ENCODE measurements around the gene NCL. TPM values are rescaled to one million over a fixed set of nuclear protein-coding genes. Genes with fewer than 3 reads are reported as not detected.

The NCL gene
- total and polyA plus RNA-seq, 2 of the 13 experiments (the other 11 are each of a cell fraction or from before 2014, with no cell fraction given): 105 to 779 TPM

DNA sequence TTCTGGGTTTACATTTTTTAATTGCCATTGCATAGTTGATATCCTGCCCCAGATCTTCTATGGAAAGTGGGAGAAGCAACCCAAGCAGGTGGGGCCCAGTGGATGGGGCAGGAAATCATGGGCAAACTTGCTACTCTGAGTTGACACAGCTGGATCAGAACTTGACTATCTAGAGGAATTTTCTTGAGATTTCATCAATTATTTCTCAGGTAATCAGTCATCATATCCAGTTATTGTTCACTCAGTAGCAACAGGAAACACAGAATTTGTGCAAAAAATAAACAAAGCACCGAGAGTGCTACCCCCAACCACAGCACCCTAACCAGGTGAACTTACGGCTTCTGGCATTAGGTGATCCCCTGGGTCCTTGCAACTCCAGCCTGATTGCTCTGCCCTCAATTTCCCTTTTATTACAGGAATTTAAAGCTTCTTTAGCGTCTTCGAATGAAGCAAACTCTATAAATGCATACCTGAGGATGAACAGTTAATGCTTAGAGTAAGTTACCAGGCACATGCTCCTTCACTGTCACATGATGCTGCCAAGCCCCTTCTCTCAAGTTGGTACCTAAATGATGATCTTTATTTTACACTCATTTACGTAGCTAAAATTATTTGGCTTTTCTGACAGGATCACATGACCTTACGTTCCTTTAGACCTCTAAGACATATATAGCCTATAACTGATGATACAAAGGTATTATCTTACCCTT, 7.8 kb downstream of the NCL start:
- FAIRE-seq: no peak
- Histone ChIP-seq H3K4me1 (ENCODE audit: insufficient read depth, low read length) (peaks cover 34% of the 10 kb centered on the region), H3K4me2 (ENCODE audit: low read depth, low read length) (no peak overlapping the region), H3K27me3 (ENCODE audit: control insufficient read depth in 1 of 2, insufficient read depth in 2 of 2, low read length in 2 of 2) (no peaks in the 10 kb centered on the region), H3K36me3 (replicated peaks in 1 of 2; ENCODE audit: control insufficient read depth in 1 of 2, insufficient read depth in 2 of 2, low read length in 2 of 2) (peaks cover 47 to 87% of the 10 kb centered on the region in 2 experiments), H3K79me2 (ENCODE audit: insufficient read depth, low read length) (peaks cover 26% of the 10 kb centered on the region), H4K20me1 (ENCODE audit: insufficient read depth, low read length) (peaks cover 65% of the 10 kb centered on the region), H3K4me3 (replicated peaks in 1 of 3; ENCODE audit: insufficient read depth in 1 of 3, low read depth in 2 of 3, low read length in 3 of 3) (no peak overlapping the region), H3K27ac (ENCODE audit: extremely low read length, insufficient read depth, low read length) (no peak overlapping the region), H3K9me3 (ENCODE audit: low read length) (no peaks in the 10 kb centered on the region), H2AFZ (ENCODE audit: low read length) (no peak overlapping the region), H3K9ac (ENCODE audit: insufficient read depth, low read depth, low read length) (no peak overlapping the region)
- in situ Hi-C loops (cut with HindIII; ENCODE audit: extremely low pct_ligation_motif_present, low pct_unique_long_range_greater_than_20kb): no loop called here
- DNase-seq (ENCODE audit: low spot score): no peak
- POLR2A ChIA-PET: interaction anchor here (4.9 kb wide), 1 partner anchor 8 kb away, joined by 155 read pairs; the partner anchor contains the start of gene NCL
- intact Hi-C loops (cut with micrococcal nuclease; ENCODE audit: unreplicated experiment): no loop called here
- CTCF ChIA-PET (ENCODE audit: low intra/inter-chr PET ratio, low total read pairs): no interaction called here
- WGBS (ENCODE audit: low lambda C conversion rate): 97% methylated on average over 6 of the region's 6 CpGs
- BruUV-seq (replicated peaks): no TSS peak
- no peak for ATAC-seq
- TF ChIP-seq POLR2AphosphoS2 (IDR thresholded peaks at IDR 0.05; ENCODE audit: low read depth, low read length) (peak; percentile 83), ZNF772 (CRISPR knock-in tag; IDR thresholded peaks at IDR 0.05) (no peak), RBFOX2 (IDR thresholded peaks at IDR 0.05; ENCODE audit: low read depth, low read length) (peak; percentile 65), POLR2A (IDR thresholded peaks at IDR 0.05; ENCODE audit: insufficient read depth in 1 of 2, low read depth in 2 of 2, low read length in 2 of 2) (peak in 1 of 2 experiments; percentile 46; a peak in 2 of 4 replicates), POLR2G (IDR thresholded peaks at IDR 0.05; ENCODE audit: low read depth, low read length) (peak; percentile 50), POLR2AphosphoS5 (IDR thresholded peaks at IDR 0.05; ENCODE audit: low read depth, low read length) (peak; percentile 7; the same call in 1 of the 2 replicates), ASH2L (IDR thresholded peaks at IDR 0.05; ENCODE audit: insufficient read length, low read depth, low read length) (no peak), KDM3A (CRISPR knock-in tag; IDR thresholded peaks at IDR 0.05; ENCODE audit: low read depth) (no peak), AGO2 (optimal IDR thresholded peaks at IDR 0.05; ENCODE audit: low read depth, low read length) (peak; percentile 78), RBM22 (optimal IDR thresholded peaks at IDR 0.05; ENCODE audit: low read length) (peak; percentile 40)

Measured in HepG2 (cell line).